Gastroesophageal sphincter (tissue), 4 donors: ENCODE results near the gene LYVE1. TPM values are rescaled to one million over a fixed set of nuclear protein-coding genes. Genes with fewer than 3 reads are reported as not detected.

ENCODE experiments used
- ATAC-seq: fragments of 150-250 bp; one replicate; pipeline ENCODE4 v1.9.1; 2016; ENCODE audit warnings: mild to moderate bottlenecking, moderate library complexity
- H3K27ac ChIP-seq, 4 donors: fragments of 200-600 bp; sonication (generic) in 3 of 4; 1 replicate in 3 of 4; 2 replicates in 1 of 4; pipeline ENCODE4 v1.5.1; 2016 to 2019
- H3K27me3 ChIP-seq: fragments of 200-600 bp; sonication (generic); one replicate; pipeline ENCODE4 v1.5.1; 2019
- H3K36me3 ChIP-seq, 2 donors: fragments of 200-600 bp; sonication (generic); one replicate each; pipeline ENCODE4 v1.5.1; 2019; ENCODE audit warnings: control low read depth in 1 of 2
- H3K4me1 ChIP-seq, 3 donors: fragments of 200-600 bp; sonication (generic); 1 replicate in 2 of 3; 2 replicates in 1 of 3; pipeline ENCODE4 v1.5.1; 2016 to 2019; ENCODE audit warnings: control low read depth in 2 of 3
- H3K4me3 ChIP-seq, 2 donors: fragments of 200-600 bp; sonication (generic); one replicate each; pipeline ENCODE4 v1.5.1; 2019; ENCODE audit warnings: mild to moderate bottlenecking in 1 of 2, moderate library complexity in 1 of 2
- H3K9me3 ChIP-seq, 3 donors: fragments of 200-600 bp; sonication (generic); one replicate each; pipeline ENCODE4 v1.5.1; 2017 to 2019; ENCODE audit warnings: control low read depth in 2 of 3
- CTCF ChIP-seq, 4 experiments: fragments of 200-600 bp in 2 of 4; fragments of 450-650 bp in 2 of 4; sonication (generic) in 1 of 4; IDR thresholded peaks; one replicate each; pipeline ENCODE4 v1.5.1; 2017 to 2019; ENCODE audit warnings: antibody characterized with exemption in 4 of 4, mild to moderate bottlenecking in 2 of 4, moderate library complexity in 2 of 4
- EP300 ChIP-seq: sonication (generic); formaldehyde crosslinking; IDR thresholded peaks from one replicate; pipeline ENCODE4 v1.6.1; 2017; ENCODE audit warnings: antibody characterized with exemption, mild to moderate bottlenecking
- POLR2A ChIP-seq, 2 donors: fragments of 450-650 bp; IDR thresholded peaks; one replicate each; pipeline ENCODE4 v1.6.1; 2017; ENCODE audit warnings: antibody characterized with exemption in 2 of 2, mild to moderate bottlenecking in 2 of 2, moderate library complexity in 1 of 2
- POLR2AphosphoS5 ChIP-seq: sonication (generic); formaldehyde crosslinking; IDR thresholded peaks from one replicate; pipeline ENCODE4 v1.6.1; 2017; ENCODE audit warnings: antibody characterized with exemption
- WGBS, 2 donors: methylation state at CpG; one replicate each; pipeline ENCODE4 v1.1.5; 2018; ENCODE audit warnings: low coverage in 1 of 2; 5-methylcytosine and 5-hydroxymethylcytosine counted together
- total RNA-seq, 4 donors: library from RNA; depleted of rRNA; stranded (reverse); fragments of >200 nt; gene quantifications; one replicate each; pipeline ENCODE4 v1.1.0, GENCODE V29; 2016

The LYVE1 gene
- total RNA-seq, 4 donors from 2014 or later, result 13.2 to 191 (median 102) TPM

- Histone ChIP-seq H3K4me3 (no peak overlapping the region), H3K4me1 (peaks cover 0 to 7% (median 0%) of the 10 kb centered on the region in 3 donors), H3K27ac (no peak overlapping the region), H3K36me3 (no peaks in the 10 kb centered on the region), H3K9me3 (no peaks in the 10 kb centered on the region), H3K27me3 (no peaks in the 10 kb centered on the region)
- TF ChIP-seq CTCF (IDR thresholded peaks at IDR 0.05) (no peak), POLR2AphosphoS5 (no peak), POLR2A (IDR thresholded peaks at IDR 0.05) (no peak), EP300 (no peak)
- no peak for ATAC-seq
- WGBS, 2 donors, result 86% methylated on average over 1 of the region's 1 CpG; no CpG with 5 or more reads in 1 of the 2 donors
Observed at GRCh38 chr11:10561947-10562346, 6.5 kb downstream of the LYVE1 start.

- Histone ChIP-seq H3K4me3 (no peak overlapping the region), H3K27me3 (no peaks in the 10 kb centered on the region), H3K9me3 (no peaks in the 10 kb centered on the region), H3K4me1 (peaks cover 0 to 7% (median 0%) of the 10 kb centered on the region in 3 donors), H3K36me3 (no peaks in the 10 kb centered on the region), H3K27ac (no peak overlapping the region)
- WGBS, 2 donors, result 65 to 87% methylated on average over 3 of the region's 3 CpGs
- no peak for ATAC-seq
- no peak for TF ChIP-seq POLR2AphosphoS5
- TF ChIP-seq POLR2A (IDR thresholded peaks at IDR 0.05), result no peak
- TF ChIP-seq CTCF (IDR thresholded peaks at IDR 0.05), result no peak
- TF ChIP-seq EP300, result no peak
Observed at GRCh38 chr11:10561043-10561818, 7.2 kb downstream of the LYVE1 start.

- Histone ChIP-seq H3K4me3 (no peak overlapping the region), H3K27ac (no peak overlapping the region), H3K27me3 (no peaks in the 10 kb centered on the region), H3K9me3 (no peaks in the 10 kb centered on the region), H3K36me3 (no peaks in the 10 kb centered on the region), H3K4me1 (no peaks in the 10 kb centered on the region)
- TF ChIP-seq POLR2AphosphoS5, result no peak
- no peak for TF ChIP-seq POLR2A (IDR thresholded peaks at IDR 0.05)
- TF ChIP-seq CTCF (IDR thresholded peaks at IDR 0.05), result no peak
- TF ChIP-seq EP300, result no peak
- WGBS, 2 donors, result 76 to 77% methylated on average over 3 of the region's 3 CpGs
- no peak for ATAC-seq
Observed at GRCh38 chr11:10558288-10558687, 10.2 kb downstream of the LYVE1 start.

GRCh38 chr11:10556590-10556989 is 11.9 kb downstream of the LYVE1 start:
- Histone ChIP-seq H3K4me1 (no peaks in the 10 kb centered on the region), H3K9me3 (no peaks in the 10 kb centered on the region), H3K4me3 (no peak overlapping the region), H3K27me3 (no peaks in the 10 kb centered on the region), H3K36me3 (no peaks in the 10 kb centered on the region), H3K27ac (no peak overlapping the region)
- no peak for ATAC-seq
- TF ChIP-seq POLR2A (IDR thresholded peaks at IDR 0.05) (no peak), POLR2AphosphoS5 (no peak)
- WGBS, 2 donors, result 70% methylated on average over 1 of the region's 1 CpG; no CpG with 5 or more reads in 1 of the 2 donors

GRCh38 chr11:10551845-10552352 is 16.6 kb downstream of the LYVE1 start:
- no peaks in the 10 kb centered on the region for H3K4me1 ChIP-seq
- no peaks in the 10 kb centered on the region for H3K36me3 ChIP-seq
- no peak overlapping the region for H3K27ac ChIP-seq
- no peaks in the 10 kb centered on the region for H3K9me3 ChIP-seq
- no peak for TF ChIP-seq CTCF (IDR thresholded peaks at IDR 0.05)
- TF ChIP-seq POLR2A (IDR thresholded peaks at IDR 0.05), result no peak
- no peak for TF ChIP-seq EP300
- no peak for TF ChIP-seq POLR2AphosphoS5
- no peak overlapping the region for H3K4me3 ChIP-seq
- 90 to 93% methylated on average over 3 of the region's 3 CpGs for WGBS, 2 donors
- H3K27me3 ChIP-seq, result no peaks in the 10 kb centered on the region
- no peak for ATAC-seq
